ENCODE data around the gene MSH6. TPM values are rescaled to one million over a fixed set of nuclear protein-coding genes. Genes with fewer than 3 reads are reported as not detected.

The MSH6 gene
- total and polyA plus RNA-seq, 2 of the 8 experiments (the other 6 are each of a cell fraction or from before 2014, with no cell fraction given) = 45.8 to 301 TPM

- TF ChIP-seq TBP (IDR thresholded peaks at IDR 0.05; ENCODE audit: low read depth, low read length) (peak; percentile 55; the same call in 1 of the 2 replicates), MAX (IDR thresholded peaks at IDR 0.05) (peak; percentile 64), POLR2AphosphoS5 (IDR thresholded peaks at IDR 0.05; ENCODE audit: low read depth, low read length) (peak; percentile 78), CREB1 (IDR thresholded peaks at IDR 0.05) (0 out of 2 replicates have a peak, but pooled peaks have one; percentile 19)
Observed at GRCh38 chr2:47783486-47784351, 774 bp downstream of the MSH6 start (continued).

Measured in H1 (cell line).